Activated CD4-positive, alpha-beta T cell treated with anti-CD3 and anti-CD28 coated beads for 24 hours (primary cell): Measurements from ENCODE around the gene KLHL6.

Source experiments
- DNase-seq, 2 donors: peaks; one replicate each; pipeline ENCODE4 v3.0.0-alpha.2; 2020; ENCODE audit warnings: low read depth in 2 of 2

KLHL6 gene

GRCh38 chr3:183506674-183507320 is 48.7 kb downstream of the KLHL6 start:
- no peak for DNase-seq

GRCh38 chr3:183504597-183504996 is 50.9 kb downstream of the KLHL6 start:
- DNase-seq = no peak

- DNase-seq = no peak
Measured at GRCh38 chr3:183503746-183504145, 51.8 kb downstream of the KLHL6 start.

- no peak for DNase-seq
Measured at GRCh38 chr3:183502237-183503181, 53.0 kb downstream of the KLHL6 start.

GRCh38 chr3:183500981-183501704 is 54.4 kb downstream of the KLHL6 start:
- no peak for DNase-seq

GRCh38 chr3:183500319-183500718 is 55.2 kb downstream of the KLHL6 start:
- DNase-seq = no peak

- DNase-seq = no peak
Measured at GRCh38 chr3:183498634-183499033, 56.9 kb downstream of the KLHL6 start.

- DNase-seq = no peak
Measured at GRCh38 chr3:183497313-183497712, 58.2 kb downstream of the KLHL6 start.

GRCh38 chr3:183496311-183496710 is 59.2 kb downstream of the KLHL6 start:
- no peak for DNase-seq

- DNase-seq = no peak
Measured at GRCh38 chr3:183494341-183494740, 61.2 kb downstream of the KLHL6 start.

- DNase-seq = no peak
Measured at GRCh38 chr3:183493296-183494045, 62.0 kb downstream of the KLHL6 start.

GRCh38 chr3:183492849-183493179 is 62.7 kb downstream of the KLHL6 start:
- DNase-seq = no peak

- no peak for DNase-seq
Measured at GRCh38 chr3:183491923-183492848, 63.3 kb downstream of the KLHL6 start.

GRCh38 chr3:183491109-183491922 is 64.2 kb downstream of the KLHL6 start:
- no peak for DNase-seq

GRCh38 chr3:183490653-183491052 is 64.9 kb downstream of the KLHL6 start:
- no peak for DNase-seq

- no peak for DNase-seq
Measured at GRCh38 chr3:183490211-183490601, 65.3 kb downstream of the KLHL6 start.

GRCh38 chr3:183489455-183490210 is 65.9 kb downstream of the KLHL6 start:
- no peak for DNase-seq

- no peak for DNase-seq
Measured at GRCh38 chr3:183488343-183488742, 67.2 kb downstream of the KLHL6 start.

GRCh38 chr3:183487896-183488295 is 67.6 kb downstream of the KLHL6 start:
- no peak for DNase-seq
